GM19324 (cell line): Measurements from ENCODE around the gene SCNN1G.
A peak's percentile ranks its signal among the peaks of the same experiment; 100 is the strongest.
"Not testable (repeated sequence)": the region's sequence is repeated elsewhere in the genome, so short reads cannot be mapped to it uniquely, and the experiment has no call there.

Experiments used
- ATAC-seq: cut with Tn5 transposase; IDR thresholded peaks from one replicate; pipeline ENCODE4 v1.9.1; 2021; ENCODE audit warnings: mild to moderate bottlenecking, moderate library complexity; ENCODE audit not compliant: unreplicated experiment, low FRiP score

The SCNN1G gene, protein sequence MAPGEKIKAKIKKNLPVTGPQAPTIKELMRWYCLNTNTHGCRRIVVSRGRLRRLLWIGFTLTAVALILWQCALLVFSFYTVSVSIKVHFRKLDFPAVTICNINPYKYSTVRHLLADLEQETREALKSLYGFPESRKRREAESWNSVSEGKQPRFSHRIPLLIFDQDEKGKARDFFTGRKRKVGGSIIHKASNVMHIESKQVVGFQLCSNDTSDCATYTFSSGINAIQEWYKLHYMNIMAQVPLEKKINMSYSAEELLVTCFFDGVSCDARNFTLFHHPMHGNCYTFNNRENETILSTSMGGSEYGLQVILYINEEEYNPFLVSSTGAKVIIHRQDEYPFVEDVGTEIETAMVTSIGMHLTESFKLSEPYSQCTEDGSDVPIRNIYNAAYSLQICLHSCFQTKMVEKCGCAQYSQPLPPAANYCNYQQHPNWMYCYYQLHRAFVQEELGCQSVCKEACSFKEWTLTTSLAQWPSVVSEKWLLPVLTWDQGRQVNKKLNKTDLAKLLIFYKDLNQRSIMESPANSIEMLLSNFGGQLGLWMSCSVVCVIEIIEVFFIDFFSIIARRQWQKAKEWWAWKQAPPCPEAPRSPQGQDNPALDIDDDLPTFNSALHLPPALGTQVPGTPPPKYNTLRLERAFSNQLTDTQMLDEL

DNA sequence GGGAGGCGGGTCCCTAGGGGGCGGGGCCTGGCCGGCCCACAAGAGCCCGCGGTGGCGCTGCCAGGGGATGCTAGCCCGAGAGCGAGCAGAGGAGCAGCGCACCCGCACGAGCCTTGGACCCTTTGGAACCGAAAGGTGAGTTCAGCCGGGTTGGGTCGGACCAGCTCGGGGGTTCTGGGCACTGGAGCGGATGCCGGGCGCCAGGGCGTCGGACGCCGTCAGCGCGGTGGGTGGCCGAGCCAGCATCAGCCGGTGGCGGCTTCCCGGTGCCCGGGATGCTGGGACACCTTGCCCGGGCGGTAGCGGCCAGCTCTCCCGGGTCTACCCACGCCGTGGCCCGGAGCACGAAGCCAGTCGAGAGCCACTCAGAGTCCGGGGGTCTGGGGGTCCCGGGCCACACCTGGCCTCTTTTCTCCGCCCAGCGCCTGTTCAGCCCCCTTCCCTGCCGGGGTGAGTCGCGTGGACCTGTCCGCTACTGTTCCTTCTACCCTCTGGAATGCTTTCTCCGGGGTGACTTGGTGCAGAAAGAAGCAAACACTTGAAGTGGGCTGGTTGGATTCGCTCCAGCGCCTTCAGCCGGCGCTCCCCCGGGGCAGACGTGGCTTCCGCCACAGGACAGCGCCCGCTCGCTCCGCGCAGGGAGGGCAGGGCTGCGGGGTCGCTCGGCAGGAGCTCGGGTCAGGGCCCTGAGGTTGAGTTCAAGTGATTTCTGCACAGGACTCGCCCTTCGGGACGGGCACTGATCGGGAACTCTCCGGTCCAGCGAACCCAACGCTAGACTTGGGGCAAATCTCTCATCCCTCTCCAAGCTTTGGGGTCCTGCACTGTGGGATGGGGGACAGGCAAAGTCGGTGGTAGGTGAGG, at the start of gene SCNN1G:
TSS of gene SCNN1G (plus strand) at position 67 of the 864 bp plus-strand sequence. CDS start 3,527 bp downstream, outside the sequence.
- ATAC-seq: peak; percentile 27

DNA sequence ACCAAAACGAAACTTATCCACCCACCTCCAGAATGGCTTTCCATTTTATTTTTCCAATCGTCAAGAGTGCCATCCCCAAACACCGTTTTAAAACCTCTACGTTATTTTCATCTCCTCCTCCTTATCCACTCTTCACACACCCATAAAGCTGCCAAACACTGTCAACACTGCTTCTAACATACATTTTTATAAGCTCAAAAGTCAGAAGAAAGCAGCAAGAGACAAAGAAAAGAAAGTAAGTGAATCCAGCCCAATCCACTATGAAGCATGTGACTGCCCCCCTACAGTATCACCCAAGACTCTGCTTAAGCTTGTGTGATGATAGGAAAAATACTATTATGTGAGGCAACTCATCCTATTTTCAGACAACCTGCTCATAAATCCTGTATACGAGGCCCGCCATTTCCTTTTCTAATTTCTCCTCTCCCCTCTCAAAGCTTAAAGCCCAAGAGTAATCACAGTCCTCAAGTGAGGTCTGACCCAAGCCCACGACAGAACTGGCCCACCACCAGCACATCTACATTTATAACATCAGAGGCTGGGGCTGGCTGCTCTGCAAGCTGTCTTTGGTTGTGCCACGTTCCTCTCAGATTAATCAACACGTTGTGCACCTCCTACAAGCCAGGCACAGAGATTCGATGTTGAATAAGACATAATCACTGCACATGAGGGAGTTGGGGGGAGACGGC, 49.6 kb upstream of the SCNN1G start:
- ATAC-seq: no peak

DNA sequence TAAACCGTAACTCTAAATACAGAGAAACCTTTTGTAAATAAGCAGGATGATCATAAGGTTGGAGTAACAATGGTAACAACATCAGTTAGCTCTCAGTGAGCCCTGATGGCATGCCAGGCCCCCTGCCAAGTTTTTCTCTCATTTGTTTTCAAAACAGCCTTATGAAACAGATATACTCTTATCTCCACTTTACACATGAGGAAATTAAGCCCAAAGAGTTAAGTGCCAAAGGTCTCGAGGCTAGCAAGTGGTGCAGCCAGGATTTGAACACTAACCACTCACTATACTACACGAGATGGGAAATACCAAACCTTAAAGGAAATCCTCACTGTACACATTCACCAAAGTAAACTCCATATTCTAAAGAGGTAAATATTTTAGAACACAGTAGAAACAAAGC, 48.3 kb upstream of the SCNN1G start:
- no peak for ATAC-seq

DNA sequence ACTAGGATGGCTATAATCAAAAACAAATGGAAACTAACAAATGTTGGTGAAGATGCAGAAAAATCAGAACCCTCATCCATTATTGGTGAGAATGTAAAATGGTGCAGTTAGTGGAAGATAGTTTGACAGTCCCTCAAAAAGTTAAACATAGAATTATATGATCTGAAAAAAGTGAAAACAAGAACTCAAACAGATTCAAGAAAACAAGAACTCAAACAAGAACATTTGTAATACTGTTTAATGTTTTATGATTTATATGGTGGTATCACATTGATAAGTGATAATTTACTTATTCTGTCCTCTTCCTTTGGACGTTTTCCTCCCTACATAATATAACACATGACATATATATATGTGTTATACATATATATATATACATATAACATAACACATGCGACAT, 45.3 kb upstream of the SCNN1G start:
- ATAC-seq: no peak

DNA sequence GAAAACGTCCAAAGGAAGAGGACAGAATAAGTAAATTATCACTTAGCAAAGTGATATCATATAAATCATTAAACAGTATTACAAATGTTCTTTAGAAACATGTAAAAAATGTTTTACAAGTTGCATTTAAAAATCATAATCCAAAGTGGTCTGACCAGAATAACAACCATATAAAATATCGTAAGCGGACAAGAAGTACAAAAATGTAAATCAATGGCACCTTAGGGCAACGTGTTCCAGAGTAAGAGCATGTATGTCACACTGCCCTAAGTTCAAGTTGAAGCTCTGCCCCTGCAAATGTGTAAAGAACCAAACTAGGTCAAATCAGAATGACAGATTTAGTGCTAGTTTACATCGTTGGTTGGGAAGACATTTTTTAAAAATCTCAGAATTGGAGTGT, 44.7 kb upstream of the SCNN1G start:
- no peak for ATAC-seq

DNA sequence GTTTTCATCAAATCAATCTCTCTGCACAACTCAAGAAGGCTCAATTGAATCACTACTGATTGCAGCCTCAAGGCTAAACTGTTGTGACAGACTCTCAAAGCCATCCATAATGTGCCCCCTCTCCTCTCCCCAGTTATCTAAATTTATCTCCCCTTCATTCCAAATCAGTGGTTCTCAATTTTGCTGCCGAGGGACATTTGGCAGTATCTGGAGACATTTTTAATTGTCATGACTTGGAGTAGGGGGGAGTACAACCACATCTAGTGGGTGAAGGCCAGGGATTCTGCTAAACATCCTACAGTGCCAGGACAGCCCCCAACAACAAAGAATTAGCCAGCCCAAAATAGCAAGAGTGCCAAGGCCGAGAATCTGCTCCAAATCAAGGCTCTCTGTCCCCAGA, 42.4 kb upstream of the SCNN1G start:
- ATAC-seq: no peak

DNA sequence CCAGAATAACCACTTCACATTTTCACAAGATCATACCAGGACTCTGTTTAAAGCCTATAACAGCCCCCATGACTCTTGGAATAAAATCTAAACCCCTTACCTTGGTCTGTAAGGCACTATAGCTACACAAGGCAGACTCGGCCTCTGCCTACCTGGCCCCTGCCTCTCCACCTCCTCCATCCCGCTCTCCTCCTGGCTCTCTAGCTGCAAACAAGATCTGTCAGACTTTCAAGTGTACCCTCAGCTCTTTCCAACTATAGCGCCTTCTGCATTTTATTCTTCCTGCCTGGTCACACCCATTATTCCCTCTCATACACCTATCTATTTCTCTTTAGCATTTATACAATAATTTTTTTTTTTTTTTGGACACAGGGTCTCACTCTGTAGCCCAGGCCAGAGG, 41.5 kb upstream of the SCNN1G start:
- no peak for ATAC-seq

DNA sequence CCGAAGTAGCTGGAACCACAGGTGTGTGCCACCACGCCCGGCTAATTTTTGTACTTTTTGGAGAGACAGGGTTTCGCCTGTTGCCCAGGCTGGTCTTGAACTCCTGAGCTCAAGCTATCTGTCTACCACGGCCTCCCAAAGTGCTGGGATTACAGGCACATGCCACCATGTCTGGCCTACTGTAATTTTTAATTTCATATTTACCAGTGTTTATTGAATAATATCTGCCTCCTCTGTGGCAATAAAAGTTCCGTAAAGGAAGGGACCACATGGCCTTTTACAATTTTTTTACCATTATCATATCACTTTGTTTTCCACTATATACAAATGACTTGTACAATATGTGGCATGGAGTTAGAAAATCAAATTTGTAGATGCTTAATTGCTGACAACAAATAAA, 41.0 kb upstream of the SCNN1G start:
- ATAC-seq: no peak

DNA sequence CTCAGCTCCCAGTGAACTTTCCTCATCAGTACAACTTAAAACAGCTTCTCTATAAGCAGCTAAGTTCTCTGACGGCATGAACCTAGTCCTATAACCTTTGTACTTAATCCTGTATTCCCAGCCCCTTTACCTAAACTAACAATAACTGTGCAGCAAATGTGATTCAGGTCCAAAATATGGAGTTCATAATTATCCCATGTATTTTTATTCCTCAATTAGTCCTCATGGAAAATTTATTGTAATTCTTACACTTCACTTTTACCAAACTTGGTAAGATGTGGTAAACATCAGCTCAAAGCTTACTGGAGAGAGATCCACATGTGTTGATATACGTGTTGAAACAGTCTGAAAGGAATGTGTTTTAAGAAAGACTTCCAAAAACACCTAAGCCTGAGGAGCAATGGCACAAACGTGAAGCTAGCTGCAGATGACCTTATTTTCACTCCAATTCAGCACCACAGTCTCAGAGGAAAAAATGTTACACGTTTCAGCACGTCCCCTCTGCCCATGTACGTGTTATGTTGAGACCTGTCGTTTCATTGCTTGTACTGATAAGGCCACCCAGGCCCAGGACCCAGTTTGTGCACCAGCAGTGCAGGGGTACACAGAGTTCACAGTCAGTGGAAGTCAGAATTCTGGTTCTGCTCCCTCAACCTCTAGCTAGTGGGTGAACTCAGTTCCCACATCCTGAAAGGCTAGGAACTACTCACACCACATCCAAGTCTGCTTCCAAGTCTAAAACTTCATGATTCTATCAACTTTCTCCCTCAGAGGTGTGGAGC, 40.4 kb upstream of the SCNN1G start:
- no peak for ATAC-seq

DNA sequence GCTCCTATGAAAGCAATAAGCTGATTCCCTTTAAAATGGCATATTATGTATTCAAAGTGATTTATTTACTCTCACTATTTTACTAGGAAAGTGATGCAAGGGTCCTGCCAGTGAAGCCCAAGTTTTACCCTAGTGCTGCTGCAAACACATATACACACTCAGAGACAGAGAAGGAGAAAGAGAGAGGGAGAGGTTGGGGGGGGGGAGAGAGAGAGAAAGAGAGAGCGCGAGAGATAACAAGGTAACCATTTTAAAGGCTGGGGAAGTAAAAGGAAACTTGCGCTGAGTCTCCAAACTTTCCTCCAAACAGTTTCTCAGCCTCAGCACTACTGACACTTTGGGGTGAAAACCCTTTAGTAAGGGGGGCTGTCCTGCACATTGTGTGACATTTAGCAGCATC, 39.2 kb upstream of the SCNN1G start:
- ATAC-seq: no peak

DNA sequence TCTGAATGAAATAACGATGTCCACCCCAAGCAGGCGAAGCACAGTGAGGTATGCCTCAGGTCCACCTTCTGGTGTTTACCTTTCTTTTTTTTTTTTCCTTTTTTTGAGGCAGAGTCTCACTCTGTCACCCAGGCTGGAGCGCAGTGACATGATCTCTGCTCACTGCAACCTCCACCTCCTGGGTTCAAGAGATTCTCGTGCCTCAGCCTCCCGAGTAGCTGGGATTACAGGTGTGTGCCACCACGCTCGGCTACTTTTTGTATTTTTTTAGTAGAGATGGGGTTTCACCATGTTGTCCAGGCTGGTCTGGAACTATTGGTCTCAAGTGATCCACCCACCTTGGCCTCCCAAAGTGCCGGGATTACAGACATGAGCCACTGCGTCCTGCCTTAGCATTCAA, 38.2 kb upstream of the SCNN1G start:
- not testable (repeated sequence) for ATAC-seq

DNA sequence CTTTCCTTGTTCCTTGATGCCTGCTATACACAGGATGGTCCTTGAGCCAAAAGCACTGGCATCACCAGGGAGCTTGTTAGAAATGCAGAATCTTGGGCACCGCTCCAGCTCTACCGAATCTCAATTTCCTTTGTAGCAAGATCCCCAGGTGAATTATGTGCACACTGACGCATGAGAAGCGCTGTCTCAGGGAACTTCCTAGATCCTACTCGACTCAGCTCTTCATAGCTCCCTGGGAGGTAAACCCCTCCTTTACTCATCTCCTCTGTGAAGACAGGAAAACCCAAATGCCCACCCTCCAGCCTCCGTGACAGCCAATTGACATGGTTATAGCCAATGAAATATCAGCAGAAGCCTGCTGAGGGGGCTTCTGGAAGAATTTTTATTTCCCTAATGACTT, 37.4 kb upstream of the SCNN1G start:
- ATAC-seq: no peak

DNA sequence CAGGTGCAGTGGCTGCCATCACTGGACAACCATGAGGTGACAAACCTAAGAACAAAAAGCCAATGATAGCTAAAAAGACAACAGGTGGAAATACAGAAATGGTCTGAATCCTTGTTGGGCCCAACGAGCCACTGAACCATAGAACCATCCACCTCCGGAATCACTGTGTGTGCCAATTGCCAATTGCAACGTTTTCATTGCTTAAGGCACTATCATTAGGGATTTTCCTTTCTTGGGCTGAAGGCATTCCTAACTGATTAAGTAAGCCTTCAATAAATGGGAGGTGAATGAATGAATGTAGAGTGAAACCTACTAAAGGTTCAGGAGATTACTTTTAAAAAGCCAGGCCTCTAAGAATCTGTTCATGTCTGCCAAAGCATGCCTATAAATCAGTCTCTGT, 36.9 kb upstream of the SCNN1G start:
- no peak for ATAC-seq

DNA sequence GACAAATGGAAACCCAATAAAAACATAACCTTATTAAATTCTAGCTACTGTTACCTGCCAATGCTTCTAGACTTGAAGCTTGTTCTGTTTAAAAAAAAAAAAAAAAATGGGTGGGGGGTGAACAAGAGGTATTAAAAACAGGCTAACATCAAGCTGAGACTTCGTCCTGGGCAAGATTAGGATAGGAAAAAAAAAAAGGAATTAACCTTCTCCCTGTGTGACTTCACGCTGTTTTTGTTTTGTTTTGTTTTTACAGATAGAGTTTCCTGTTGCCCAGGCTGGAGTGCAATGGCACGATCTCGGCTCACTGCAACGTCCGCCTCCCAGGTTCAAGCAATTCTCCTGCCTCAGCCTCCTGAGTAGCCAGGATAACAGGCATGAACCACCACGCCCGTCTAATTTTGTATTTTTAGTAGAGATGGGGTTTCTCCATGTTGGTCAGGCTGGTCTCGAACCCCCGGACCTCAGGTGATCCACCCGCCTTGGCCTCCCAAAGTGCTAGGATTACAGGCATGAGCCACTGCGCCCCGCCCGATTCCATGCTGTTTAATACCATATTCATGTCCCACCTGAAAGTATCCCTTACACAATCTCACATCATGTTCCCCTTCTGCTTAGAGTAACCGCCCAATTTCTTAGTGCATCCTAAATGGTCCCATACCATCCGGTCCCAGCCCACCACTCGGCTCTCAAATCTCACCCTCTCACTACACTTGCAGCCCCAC, 35.5 kb upstream of the SCNN1G start:
- no peak for ATAC-seq

DNA sequence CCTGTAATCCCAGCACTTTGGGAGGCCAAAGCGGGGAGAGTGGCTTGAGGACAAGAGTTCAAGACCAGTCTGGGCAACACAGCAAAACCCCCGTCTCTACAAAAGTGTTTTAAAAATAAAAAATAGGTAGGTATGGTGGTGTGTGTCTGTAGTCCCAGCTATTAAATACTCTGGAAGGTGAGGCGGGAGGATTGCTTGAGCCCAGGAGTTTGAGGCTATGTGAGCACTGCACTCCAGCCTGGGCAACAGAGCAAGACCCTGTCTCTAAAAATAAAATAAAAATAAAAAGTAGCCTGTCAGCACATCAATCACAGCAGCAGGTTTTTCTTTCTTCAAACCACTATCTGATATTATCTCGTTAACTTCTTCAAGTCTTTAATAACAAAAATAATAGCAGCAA, 34.9 kb upstream of the SCNN1G start:
- ATAC-seq: no peak

DNA sequence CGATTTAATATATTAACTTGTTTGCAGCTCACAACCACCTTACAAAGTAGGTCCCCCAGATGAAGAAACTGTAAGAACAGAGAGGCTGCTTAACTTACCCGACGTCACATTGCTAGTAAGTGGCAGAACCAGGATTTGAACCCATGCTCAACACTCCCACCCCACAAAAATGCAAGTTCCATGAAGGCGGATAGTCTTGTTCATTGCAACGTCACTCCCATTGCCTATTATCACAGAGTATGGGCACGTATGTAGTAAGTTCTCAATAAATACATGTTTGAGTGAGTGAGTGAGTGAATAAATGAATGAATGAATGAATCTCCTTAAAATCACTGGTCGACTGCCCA, 34.4 kb upstream of the SCNN1G start:
- ATAC-seq: no peak

DNA sequence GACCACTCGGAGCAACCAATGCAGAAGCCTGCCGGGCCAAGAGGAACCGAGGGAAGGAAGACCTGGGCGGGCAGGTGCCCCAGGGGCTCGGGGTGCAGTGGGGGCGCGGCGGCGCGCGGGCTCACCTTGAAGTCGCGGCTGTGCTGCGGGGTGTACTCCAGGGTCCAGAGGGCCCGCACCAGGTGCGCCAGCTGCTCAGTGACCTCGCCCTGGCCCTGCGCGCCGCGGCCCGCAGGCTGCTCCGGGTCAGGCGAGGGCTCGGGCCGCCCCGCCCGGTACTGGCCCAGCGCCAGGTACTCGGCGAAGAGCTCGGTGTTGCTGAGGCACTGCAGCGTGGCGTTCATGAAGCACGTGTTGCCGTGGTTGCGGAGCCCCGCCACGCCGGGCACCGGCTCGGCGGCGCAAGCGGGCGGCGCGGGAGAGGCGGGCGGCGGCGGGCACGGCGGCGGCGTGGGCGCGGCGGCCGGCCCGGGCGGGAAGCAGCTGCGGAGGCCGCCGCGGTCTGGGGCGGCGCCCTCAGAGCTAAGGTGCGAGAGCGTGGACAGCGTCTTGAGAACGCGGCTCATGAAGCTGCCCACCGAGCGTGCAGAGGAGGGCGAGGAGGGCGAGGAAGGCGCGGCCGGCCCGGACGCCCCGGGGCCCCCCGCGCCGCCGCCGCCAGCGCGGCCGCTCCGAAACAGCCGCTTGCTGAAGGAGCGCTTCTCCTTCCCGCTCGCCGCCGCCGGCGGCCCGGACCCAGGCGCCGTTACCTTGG, 33.9 kb upstream of the SCNN1G start:
- peak; percentile 51 for ATAC-seq

DNA sequence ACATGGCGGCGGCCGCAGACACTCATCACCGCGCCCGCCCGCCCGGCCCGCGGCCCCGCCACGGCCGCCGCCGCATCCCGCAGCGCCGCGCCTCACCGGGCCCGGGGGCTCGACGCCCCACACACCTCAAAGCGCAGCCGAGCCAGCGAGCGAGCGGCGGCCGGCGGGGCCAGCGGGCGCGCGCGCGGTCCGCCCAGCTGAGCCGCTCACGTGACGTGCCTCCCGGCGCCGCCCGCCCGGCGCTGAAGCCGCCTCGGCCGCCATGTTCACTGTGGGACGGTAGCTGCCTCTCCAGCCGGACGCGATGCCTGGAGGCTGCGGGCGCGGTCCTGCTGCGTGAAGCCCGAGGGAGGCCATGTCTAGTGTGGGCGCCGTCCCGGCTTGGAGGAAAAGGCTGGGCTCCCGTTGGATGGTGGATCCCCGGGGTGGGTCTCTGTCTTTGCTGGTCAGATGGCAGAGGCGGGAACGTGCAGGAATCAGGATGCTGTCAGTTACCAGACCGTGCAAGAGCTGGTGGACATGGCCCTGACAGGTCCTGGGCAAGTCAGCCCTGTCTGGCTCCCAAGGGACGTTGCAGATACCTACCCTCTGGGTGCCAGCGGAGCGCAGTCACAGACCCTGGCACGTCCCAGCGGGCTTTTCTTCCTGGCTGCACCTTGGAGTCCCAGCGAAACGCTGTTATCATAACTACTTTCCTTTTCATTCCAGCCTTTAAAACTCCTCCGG, 33.1 kb upstream of the SCNN1G start, which contains the start of gene USP31:
TSS of gene USP31 (minus strand) at position 186 of the 726 bp plus-strand sequence. CDS start at position 4, 182 bp downstream.
- ATAC-seq: peak; percentile 95
